ENCODE data around the gene RALGAPA1.

Gene RALGAPA1

DNA sequence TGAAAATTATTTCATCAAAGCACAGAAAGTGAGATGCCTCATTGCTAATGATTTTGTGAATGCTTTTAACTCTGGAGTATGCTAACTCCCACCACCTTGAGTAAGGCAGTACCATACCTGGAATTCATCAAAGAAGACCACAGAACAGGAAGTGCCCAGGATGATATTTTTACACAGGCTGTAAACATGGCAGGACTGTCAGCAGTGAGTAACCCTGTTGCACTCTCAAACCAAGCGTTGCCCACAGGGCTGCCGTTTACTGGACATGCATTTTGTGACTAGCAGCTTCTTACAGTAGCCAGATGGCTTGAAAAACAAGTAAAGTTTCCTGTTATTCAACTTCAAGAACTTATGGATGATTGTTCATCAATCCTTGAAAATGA is 42.4 kb downstream of the RALGAPA1 start:
- DNase-seq (ENCODE audit: low spot score) = no peak

DNA sequence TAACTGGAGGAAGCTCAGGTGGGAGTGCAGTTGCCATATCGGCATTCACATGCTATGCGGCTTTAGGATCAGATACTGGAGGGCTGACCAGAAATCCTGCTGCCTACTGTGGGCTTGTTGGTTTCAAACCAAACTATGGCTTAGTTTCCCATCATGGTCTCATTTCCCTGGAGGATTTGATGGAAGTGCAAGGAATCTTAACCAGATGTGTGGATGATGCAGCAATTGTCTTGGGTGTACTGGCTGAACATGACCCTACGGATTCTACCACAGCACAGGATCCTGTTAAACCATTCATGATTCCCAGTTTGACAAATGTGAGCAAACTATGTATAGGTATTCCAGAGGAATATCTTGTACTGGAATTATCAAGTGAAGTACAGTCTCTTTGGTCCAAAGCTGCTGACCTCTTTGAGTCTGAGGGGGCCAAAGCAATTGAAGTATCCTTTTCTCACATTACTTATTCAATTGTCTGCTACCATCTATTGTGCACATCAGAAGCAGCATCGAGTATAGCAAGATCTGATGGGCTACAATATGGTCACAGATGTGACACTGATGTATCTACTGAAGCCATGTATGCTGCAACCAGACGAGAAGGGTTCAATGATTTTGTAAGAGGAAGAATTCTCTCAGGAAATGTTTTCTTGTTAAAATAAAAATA is 42.9 kb downstream of the RALGAPA1 start:
- DNase-seq (ENCODE audit: low spot score) = no peak
- TF ChIP-seq, protein P1, sequence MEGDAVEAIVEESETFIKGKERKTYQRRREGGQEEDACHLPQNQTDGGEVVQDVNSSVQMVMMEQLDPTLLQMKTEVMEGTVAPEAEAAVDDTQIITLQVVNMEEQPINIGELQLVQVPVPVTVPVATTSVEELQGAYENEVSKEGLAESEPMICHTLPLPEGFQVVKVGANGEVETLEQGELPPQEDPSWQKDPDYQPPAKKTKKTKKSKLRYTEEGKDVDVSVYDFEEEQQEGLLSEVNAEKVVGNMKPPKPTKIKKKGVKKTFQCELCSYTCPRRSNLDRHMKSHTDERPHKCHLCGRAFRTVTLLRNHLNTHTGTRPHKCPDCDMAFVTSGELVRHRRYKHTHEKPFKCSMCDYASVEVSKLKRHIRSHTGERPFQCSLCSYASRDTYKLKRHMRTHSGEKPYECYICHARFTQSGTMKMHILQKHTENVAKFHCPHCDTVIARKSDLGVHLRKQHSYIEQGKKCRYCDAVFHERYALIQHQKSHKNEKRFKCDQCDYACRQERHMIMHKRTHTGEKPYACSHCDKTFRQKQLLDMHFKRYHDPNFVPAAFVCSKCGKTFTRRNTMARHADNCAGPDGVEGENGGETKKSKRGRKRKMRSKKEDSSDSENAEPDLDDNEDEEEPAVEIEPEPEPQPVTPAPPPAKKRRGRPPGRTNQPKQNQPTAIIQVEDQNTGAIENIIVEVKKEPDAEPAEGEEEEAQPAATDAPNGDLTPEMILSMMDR (IDR thresholded peaks at IDR 0.05; ENCODE audit: extremely low read depth, missing control alignments) = no peak

More for the DNA sequence above, 42.4 kb downstream of the RALGAPA1 start:
- TF ChIP-seq, protein P1 (IDR thresholded peaks at IDR 0.05; ENCODE audit: extremely low read depth, missing control alignments) = no peak

DNA sequence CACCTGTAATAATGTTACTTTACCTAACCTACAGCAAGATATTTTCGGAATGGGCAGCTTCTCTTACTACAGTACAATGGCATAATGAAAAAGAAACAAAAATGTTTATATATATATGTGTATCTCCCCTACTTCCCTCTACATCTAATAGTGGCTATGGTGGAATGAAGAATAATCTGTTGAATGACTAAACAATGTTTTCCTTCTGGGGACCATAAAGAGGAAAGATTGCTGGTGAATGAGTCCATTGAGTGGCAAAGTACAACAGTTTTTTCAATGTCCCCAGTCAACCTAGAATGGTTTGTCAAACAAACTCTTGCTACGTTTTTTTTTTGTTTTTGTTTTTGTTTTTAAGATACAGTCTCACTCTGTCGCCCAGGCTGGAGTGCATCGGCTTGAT is 47.2 kb downstream of the RALGAPA1 start:
- no peak for DNase-seq (ENCODE audit: low spot score)
- TF ChIP-seq, protein P1 (IDR thresholded peaks at IDR 0.05; ENCODE audit: extremely low read depth, missing control alignments) = no peak

DNA sequence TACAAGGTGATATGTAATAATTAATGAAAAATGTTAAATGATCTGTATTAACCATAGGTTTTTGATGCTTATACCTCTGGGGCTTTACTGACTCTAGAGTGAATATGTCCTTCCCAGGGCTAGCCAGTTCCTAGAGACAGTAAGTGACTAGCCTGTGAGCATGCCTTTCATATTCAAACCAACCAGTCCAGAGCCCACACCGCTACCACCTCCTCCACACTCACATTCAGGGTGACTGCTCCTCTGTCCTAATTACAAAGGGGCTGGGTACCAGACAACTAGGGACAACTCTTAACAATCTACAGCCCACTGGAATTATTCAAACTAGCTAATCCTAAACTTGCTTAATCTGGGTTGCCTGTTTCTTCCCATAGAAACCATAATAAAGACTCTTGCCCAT is 49.0 kb downstream of the RALGAPA1 start:
- TF ChIP-seq, protein P1 (IDR thresholded peaks at IDR 0.05; ENCODE audit: extremely low read depth, missing control alignments) = no peak
- DNase-seq (ENCODE audit: low spot score) = no peak

DNA sequence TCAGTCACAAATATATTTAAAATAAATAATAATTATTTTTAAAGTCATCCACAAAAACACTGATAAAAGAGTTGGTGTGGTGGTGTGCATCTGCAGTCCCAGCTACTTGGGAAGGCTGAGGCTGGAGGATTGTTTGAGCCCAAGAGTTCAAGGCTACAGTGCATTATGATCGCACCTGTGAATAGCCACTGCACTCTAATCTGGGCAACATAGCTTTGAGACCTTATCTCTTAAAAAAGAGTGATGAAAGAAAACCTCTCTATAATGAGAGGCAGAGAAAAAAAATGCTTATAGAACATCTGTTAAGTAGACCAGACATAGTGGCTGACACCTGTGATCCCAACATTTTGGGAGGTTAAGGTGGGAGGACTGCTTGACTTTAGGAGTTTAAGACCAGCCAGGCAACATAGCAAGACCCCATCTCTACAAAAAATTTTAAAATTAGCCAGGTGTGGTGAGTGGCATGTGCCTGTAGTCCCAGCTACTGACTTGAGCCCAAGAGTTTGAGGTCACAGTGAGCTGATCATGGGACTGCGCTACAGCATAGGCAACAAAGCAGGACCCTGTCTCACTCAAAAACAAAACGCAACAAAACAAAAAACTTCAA is 50.5 kb downstream of the RALGAPA1 start:
- TF ChIP-seq, protein P1 (IDR thresholded peaks at IDR 0.05; ENCODE audit: extremely low read depth, missing control alignments) = no peak
- no peak for DNase-seq (ENCODE audit: low spot score)

DNA sequence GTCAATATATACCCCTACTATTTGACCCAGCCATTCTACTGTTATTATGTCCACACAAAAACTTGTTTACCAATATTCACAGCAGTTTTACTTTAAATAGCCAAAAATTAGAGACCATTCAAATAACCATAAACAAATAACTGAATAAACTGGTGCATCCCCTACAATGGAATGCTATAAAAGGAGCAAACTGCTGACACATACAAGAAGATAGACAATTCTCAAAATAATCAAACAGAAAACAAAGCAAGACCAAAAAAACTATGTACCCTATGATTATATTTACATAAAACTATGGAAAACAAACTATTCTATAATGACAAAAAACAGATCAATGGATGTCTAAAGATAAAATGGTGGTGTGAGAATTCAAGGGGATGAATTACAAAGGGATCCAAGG is 54.4 kb downstream of the RALGAPA1 start:
- no peak for DNase-seq (ENCODE audit: low spot score)
- TF ChIP-seq, protein P1 (IDR thresholded peaks at IDR 0.05; ENCODE audit: extremely low read depth, missing control alignments) = no peak

DNA sequence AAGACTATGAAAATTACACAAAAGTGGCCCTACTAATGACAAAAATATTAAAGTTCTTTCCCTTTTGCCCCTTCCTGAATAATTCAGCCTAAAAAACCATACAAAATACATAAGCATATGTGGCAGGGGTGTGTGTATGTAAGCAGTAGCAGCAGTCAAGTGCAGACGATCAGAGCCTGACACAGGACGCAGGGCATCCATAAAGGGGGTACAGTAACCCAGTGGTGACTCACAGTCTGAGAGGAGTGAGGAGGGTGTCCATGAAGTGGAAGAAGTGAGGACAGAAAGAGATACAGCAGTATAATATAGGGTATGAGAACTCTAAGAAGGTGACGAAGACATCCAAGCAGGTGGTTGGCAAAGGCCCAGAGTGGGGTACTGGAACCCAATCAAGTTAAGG is 56.7 kb downstream of the RALGAPA1 start:
- TF ChIP-seq, protein P1 (IDR thresholded peaks at IDR 0.05; ENCODE audit: extremely low read depth, missing control alignments) = no peak
- no peak for DNase-seq (ENCODE audit: low spot score)

Data from GM20000 (cell line).